HG02642 (cell line): Measurements from ENCODE around the gene TRIM46.
"Not testable (repeated sequence)": the region's sequence is repeated elsewhere in the genome, so short reads cannot be mapped to it uniquely, and the experiment has no call there.

ENCODE experiments used
- ATAC-seq: cut with Tn5 transposase; IDR thresholded peaks from one replicate; pipeline ENCODE4 v1.9.1; 2021; ENCODE audit warnings: mild to moderate bottlenecking; ENCODE audit not compliant: unreplicated experiment, poor library complexity

The TRIM46 gene

GRCh38 chr1:155226188-155226909, 52.7 kb downstream of the TRIM46 start:
- ATAC-seq = no peak

- no peak for ATAC-seq
These were observed 53.2 kb downstream of the TRIM46 start for GRCh38 chr1:155226910-155227260.

GRCh38 chr1:155227261-155228095, 53.8 kb downstream of the TRIM46 start:
- peak; percentile 92 for ATAC-seq

GRCh38 chr1:155228096-155228427, 54.4 kb downstream of the TRIM46 start:
- ATAC-seq = no peak

- ATAC-seq = not testable (repeated sequence)
These were observed 57.7 kb downstream of the TRIM46 start for GRCh38 chr1:155231302-155231701.

- not testable (repeated sequence) for ATAC-seq
These were observed 58.6 kb downstream of the TRIM46 start for GRCh38 chr1:155232001-155232978.

GRCh38 chr1:155233502-155233901, 59.9 kb downstream of the TRIM46 start:
- not testable (repeated sequence) for ATAC-seq
